NCI-H226 (cell line): ENCODE measurements around the gene LPAR2.

Source experiments
- DNase-seq: peaks from one replicate; pipeline ENCODE4 v3.0.0-alpha.2; 2015

The LPAR2 gene

DNA sequence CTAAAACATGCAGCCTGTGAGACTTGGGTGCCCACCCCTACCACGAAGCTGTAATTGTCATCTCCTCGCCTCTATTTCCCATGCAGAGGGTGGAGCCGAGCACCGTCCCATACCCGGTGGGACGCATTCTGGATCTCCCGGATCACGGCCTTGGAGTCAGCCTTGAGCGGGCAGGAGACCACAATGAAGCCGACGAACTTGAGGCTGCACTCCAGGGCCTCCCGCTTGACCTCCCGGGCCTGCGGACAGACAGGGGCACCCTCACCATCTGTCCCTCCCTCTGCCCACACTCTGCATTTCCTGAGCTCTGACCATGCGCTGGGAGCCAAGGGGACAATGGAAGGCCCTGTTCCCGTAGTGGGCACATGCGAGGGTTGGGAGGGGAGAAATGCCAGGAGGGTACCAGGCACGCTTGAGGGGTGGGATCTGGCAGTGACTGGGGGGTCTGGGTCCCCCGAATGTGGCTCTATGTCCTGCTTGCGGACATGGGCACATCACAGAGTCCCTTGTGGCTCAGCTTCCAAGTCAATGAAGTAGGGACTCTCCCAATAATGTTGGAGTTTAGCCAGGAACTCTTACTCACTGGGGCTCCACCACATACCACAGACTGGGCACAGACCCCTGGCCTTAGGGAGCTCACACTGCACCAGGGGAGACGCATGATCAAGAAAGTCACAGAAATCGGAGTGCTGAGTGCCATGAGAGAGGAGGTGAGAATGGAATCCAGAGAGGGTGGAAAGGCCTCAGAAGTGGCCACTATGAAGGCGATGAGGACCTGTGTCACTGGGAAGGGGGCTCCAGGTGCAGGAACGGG is 24.7 kb upstream of the LPAR2 start:
- DNase-seq = no peak

DNA sequence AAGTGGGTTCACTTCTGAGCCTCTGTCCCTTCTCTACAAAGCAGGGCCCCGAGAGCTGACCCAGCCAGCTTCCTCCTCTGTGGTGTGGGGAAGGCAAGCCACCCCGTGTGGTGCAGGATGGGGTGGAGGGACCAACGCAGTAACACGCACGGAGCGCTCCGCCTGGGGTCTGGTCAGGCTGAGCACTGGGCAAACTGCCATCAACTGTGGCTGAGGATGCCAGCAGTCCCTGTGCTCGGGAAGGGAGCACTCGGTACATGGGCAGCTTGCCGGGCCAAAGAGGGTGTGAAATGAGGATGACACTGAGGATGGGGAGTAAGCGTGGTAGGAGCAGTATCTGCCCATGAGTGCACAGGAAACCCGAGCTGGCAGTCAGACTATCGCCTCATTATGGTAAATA is 23.1 kb upstream of the LPAR2 start:
- DNase-seq = no peak

DNA sequence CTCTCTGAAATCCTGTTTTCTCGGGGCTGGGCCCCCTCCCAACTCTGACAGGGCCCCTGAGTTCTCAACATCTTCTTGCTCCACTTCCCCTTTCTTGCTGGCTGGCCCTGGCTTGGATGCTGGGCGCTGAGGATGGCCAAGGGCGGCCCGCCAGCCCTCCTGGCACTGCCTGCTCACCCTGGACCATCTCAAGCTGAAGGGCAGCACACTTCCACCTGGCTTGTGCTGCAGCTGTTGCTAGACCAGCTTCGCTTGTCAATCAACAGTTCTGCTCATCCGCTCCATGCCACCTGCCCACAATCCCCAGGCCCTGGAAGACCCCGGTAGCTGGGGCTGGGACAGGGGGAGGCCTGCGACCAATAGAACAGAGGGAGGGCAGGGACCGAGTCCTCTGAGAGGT is 22.3 kb upstream of the LPAR2 start:
- DNase-seq = no peak

DNA sequence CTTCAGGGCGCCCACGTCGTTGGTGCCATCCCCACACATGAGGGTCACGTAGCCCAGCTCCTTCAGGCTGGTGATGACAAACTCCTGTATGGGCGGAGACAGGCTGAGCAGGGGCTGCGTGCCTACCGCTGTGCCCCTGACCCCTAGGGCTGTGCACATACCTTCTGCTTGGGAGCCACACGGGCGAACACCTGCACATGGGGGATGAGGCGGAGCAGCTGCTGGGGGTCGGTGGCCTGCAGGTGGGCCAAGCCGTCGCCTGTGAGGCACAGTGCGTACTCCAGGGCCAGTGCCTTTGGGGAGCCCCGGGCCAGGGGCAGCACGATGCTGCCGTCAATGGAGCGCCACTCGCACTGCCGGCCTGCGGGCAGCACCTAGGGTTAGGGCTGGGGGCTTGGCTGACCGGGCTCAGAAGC is 21.6 kb upstream of the LPAR2 start:
- no peak for DNase-seq

DNA sequence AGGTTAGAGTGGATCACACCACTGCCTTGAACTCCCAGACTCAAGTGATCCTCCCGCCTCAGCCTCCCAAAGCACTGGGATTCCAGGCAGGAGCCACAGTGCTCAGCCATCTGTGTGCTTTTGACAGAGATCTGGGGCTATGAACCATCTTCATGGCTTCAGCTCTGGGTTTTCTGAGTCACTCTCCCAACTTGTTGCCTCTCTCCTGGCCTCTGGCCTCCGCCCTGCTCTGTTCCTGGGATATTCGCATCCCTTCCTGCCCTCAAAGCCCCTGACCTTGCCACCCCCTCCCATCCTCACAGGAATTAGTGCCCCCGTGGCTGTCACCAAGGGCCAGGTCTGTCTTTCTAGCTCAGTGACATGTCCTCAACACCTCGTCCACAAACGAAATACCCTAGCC is 21.1 kb upstream of the LPAR2 start:
- DNase-seq = no peak

DNA sequence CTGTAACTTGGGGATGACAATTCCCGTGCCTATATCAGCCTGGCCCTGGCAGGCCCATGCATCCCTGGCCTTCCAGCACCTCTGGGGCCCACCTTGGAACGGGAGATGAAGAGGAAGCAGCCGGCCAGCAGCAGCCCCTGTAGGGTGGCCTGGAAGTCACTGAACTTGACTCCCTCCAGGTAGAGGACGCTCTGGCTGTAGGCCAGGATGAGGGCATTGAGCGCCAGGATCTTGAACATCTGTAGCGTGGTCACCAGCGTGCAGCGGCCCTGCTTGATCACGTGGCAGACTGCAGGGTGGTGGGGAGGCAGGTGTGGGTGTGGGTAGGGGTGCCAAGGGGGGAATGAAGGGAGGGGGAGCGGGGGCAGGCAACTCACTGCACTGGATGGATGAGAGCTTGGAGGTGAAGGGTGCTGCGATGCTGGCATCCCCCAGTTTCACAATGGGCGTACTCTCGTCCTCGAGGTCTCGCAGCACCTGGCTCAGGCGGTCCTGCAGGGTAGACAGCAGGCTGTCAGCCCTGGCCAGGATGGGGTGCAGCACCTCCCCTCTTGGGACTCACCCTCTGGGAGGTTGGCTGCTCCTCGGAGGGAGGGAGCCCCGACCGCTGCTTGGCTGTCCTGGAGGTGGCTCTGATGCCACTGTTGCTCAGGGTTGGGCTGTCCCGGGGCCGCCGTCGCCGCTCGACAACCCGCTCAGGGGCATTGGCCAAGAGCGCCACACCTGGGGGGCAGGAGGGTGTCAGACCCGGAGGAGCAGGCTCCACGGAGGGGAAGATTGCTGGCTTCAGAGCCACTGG is 19.2 kb upstream of the LPAR2 start:
- DNase-seq = no peak

- no peak for DNase-seq
These were observed 17.3 kb upstream of the LPAR2 start for GRCh38 chr19:19645233-19645870.

DNA sequence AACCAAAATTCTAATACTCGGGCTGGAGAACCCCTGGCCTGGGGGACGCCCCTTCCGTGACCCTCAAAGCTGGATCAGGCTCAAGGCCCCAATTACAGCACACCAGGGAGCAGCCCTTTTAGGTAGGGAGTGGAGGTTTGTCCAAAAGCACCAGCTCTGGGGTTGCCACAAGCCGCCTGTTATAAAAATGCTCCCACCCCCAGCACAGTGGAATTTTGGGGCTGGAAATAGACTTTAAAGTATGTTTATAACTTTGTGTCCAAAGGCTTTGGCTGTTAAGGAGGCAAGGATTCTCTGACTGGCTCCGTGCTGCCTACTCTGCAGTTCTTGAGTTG is 16.0 kb upstream of the LPAR2 start:
- DNase-seq = no peak

DNA sequence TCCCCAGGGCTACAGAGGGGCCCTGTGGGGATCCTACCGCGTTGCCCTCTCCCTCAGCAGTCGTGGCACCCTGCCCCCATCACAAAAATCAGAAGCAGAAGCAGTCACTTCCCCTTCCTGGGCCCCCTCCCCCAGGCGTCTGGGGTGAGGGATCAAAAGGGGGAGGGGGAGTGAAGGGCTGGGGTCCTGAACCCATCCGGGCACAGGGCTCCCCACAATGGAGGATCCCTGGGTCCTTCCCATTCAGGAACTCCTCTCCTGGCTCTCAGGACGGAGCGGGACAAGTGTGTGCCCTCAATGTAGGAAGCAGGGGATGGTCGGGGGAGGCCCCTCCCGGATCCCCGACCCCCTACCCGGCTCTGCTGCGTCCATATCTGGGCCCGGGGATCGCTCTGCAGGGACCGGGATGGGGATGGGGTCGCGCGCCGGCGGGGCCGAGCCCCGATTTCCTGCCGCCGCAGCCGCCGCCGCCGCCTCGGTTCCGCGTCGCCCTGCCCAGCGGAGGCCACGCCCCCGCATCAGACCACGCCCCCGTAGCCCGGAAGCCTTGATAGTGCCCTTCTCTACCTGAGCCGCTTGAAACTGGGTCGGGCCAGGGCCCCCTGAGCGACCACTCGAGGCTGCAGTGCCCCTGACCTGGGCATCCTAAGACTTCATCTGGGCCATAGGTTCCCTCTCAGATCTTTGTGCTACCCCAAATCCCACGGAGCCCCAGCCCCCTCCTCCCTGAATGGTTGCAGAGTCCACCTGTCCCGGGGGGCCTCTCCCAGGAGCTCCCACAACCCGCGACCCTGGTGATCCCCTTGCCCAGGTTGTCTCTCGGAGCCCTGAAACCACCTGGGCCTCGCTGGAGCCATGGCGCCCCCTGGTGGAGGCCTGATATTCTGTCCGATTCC is 15.4 kb upstream of the LPAR2 start, which contains the start of gene GMIP:
GMIP (minus strand) TSS at position 500 of the 896 bp plus-strand sequence; CDS start at position 372, 128 bp downstream.
- DNase-seq = peak; percentile 52

DNA sequence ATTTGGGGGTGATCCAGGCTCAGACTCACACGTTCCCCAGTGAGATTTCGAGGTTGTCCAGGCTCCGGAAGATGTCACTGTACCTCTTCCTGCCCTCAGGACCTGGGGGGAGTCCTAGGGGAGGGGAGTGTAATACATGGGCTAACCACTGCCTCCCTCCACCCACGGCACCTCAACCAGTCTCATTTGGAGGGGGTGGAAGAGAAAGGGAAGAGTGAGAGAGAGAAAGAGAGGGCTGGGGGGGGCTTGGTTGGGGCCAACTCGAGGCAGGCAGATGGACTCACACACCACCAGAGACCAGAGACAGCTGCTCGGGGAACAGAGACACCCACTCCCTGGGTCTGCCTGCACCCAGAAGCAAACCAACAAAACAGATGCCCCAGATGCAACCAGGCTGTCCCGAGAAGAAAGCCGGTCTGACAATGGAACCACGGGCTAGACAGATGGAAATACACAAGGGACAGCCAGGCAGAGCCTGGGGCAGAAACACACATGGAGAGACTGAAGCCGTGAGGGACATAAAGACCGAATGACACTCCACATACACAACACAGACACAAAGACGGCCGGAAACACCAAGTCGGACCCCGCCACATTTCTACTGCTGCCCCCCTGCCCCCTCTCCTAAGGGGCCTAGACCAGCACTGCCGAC is 14.6 kb upstream of the LPAR2 start:
- DNase-seq = no peak

- DNase-seq = no peak
These were observed 9.7 kb upstream of the LPAR2 start for GRCh38 chr19:19637523-19638251.

- no peak for DNase-seq
These were observed 9.1 kb upstream of the LPAR2 start for GRCh38 chr19:19637186-19637522.

- no peak for DNase-seq
These were observed 8.7 kb upstream of the LPAR2 start for GRCh38 chr19:19636573-19637185.

GRCh38 chr19:19635313-19635702 is 7.3 kb upstream of the LPAR2 start:
- DNase-seq = no peak

- no peak for DNase-seq
These were observed 6.7 kb upstream of the LPAR2 start for GRCh38 chr19:19634516-19635312.

- DNase-seq = no peak
These were observed 5.9 kb upstream of the LPAR2 start for GRCh38 chr19:19633711-19634515.

GRCh38 chr19:19632661-19633060 is 4.6 kb upstream of the LPAR2 start:
- no peak for DNase-seq

DNA sequence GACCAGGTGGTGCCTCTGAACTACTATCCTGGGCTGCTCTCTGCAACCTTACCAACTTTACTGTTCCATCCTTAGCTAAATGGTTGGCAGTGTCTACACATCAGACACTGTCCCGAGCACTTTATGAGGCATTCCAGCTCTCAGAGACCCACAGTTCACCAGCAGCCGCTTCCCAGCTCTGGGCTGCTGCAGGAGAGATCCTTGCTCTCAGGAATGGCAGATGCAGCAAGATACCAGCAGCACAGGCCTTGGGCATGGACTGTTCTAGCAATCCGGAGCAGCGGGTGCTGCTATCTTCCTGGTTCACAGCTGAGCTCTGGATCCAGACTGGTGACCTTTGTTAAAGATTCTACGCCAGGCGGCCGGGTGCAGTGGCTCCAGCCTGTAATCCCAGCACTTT is 3.3 kb upstream of the LPAR2 start:
- no peak for DNase-seq

DNA sequence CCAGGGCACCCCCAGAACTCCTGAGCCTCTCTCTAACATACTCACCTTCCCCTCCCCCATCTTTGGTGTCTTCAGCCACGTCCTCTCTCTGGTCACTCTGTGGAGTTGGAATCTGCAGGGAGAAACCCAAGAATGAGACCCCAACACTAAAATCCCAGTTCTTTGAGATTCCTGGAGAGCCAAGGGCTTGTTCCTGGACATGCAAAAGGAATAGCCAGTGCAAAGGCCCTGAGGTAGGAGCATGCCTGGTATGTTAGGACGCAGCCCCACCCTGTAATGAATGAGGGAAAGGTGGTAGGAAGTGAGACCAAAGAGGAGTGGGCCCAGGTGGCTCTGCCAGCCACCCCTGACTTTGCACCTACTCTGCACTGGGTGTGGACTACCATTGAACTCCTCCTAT is 2.4 kb upstream of the LPAR2 start:
- DNase-seq = no peak

DNA sequence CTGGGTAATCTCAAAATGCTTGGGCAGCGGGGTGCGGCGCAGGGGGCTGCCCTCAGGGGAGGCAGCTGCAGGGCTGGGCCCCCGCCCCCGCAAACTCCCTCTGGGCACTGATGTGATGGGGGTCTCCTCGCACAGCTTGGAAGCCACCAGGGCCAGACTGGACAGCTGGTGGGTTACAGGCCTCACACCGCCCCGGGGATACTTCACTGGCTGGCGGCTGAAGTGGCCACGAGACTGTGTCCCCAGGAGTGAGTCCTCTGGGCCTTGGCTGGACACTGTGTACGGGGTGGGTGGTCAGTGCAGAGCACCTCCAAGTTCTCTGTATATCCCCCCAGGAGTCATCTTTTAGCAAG is 2.0 kb upstream of the LPAR2 start:
- DNase-seq = no peak
